ENCODE results near the gene SCG2.

SCG2 gene

GRCh38 chr2:223563462-223563861 lies 38.7 kb downstream of the SCG2 start:
- no peak for DNase-seq

GRCh38 chr2:223562078-223562477 lies 40.1 kb downstream of the SCG2 start:
- DNase-seq = no peak

GRCh38 chr2:223560749-223561435 lies 41.3 kb downstream of the SCG2 start:
- no peak for DNase-seq

- DNase-seq = no peak
Observed at GRCh38 chr2:223558970-223559369, 43.2 kb downstream of the SCG2 start.

GRCh38 chr2:223554923-223555322 lies 47.2 kb downstream of the SCG2 start:
- no peak for DNase-seq

- no peak for DNase-seq
Observed at GRCh38 chr2:223549215-223549614, 52.9 kb downstream of the SCG2 start.

GRCh38 chr2:223548194-223548593 lies 54.0 kb downstream of the SCG2 start:
- no peak for DNase-seq
